GM19372 (cell line): ENCODE data around the gene SLC24A1.
"Not testable (repeated sequence)": the region's sequence is repeated elsewhere in the genome, so short reads cannot be mapped to it uniquely, and the experiment has no call there.

Experiments used
- ATAC-seq: cut with Tn5 transposase; IDR thresholded peaks from one replicate; pipeline ENCODE4 v1.9.1; 2021; ENCODE audit warnings: mild to moderate bottlenecking, low read depth, moderate library complexity; ENCODE audit not compliant: unreplicated experiment

SLC24A1 gene

GRCh38 chr15:65615887-65616286, 5.9 kb upstream of the SLC24A1 start:
- not testable (repeated sequence) for ATAC-seq

- ATAC-seq = no peak
Observed at GRCh38 chr15:65618560-65619109, 3.1 kb upstream of the SLC24A1 start.

- no peak for ATAC-seq
Observed at GRCh38 chr15:65619626-65620290, 2.0 kb upstream of the SLC24A1 start.

- ATAC-seq = no peak
Observed at GRCh38 chr15:65620833-65621232, 905 bp upstream of the SLC24A1 start.

GRCh38 chr15:65623103-65623502, 1.4 kb downstream of the SLC24A1 start:
- ATAC-seq = no peak

GRCh38 chr15:65626856-65627255, 5.1 kb downstream of the SLC24A1 start:
- no peak for ATAC-seq

- no peak for ATAC-seq
Observed at GRCh38 chr15:65629548-65629947, 7.8 kb downstream of the SLC24A1 start.

- ATAC-seq = no peak
Observed at GRCh38 chr15:65630760-65631159, 9.0 kb downstream of the SLC24A1 start.

- no peak for ATAC-seq
Observed at GRCh38 chr15:65631503-65631902, 9.8 kb downstream of the SLC24A1 start.

GRCh38 chr15:65632780-65633375, 11.1 kb downstream of the SLC24A1 start:
- ATAC-seq = no peak

GRCh38 chr15:65633752-65634151, 12.0 kb downstream of the SLC24A1 start:
- ATAC-seq = no peak

GRCh38 chr15:65634356-65634755, 12.6 kb downstream of the SLC24A1 start:
- ATAC-seq = no peak

- no peak for ATAC-seq
Observed at GRCh38 chr15:65638109-65638508, 16.4 kb downstream of the SLC24A1 start.

- no peak for ATAC-seq
Observed at GRCh38 chr15:65638681-65639089, 16.9 kb downstream of the SLC24A1 start.

GRCh38 chr15:65639509-65639908, 17.8 kb downstream of the SLC24A1 start:
- no peak for ATAC-seq

- ATAC-seq = no peak
Observed at GRCh38 chr15:65641768-65642475, 20.2 kb downstream of the SLC24A1 start.

- ATAC-seq = no peak
Observed at GRCh38 chr15:65642594-65642993, 20.9 kb downstream of the SLC24A1 start.

- no peak for ATAC-seq
Observed at GRCh38 chr15:65644282-65644681, 22.5 kb downstream of the SLC24A1 start.

GRCh38 chr15:65645392-65645791, 23.7 kb downstream of the SLC24A1 start:
- no peak for ATAC-seq

GRCh38 chr15:65646486-65646885, 24.7 kb downstream of the SLC24A1 start:
- no peak for ATAC-seq

- ATAC-seq = no peak
Observed at GRCh38 chr15:65650312-65651041, 28.7 kb downstream of the SLC24A1 start.
